OCI-LY1 (cell line): ENCODE results near the gene ZNF839.

Experiments used
- H2AFZ ChIP-seq: fragments of 200-600 bp; sonication (generic), shearing (Covaris generic); 2 replicates; pipeline ENCODE4 v1.6.0; 2014; ENCODE audit warnings: antibody characterized with exemption, mild to moderate bottlenecking, low read length
- H3F3A ChIP-seq: fragments of 200-600 bp; sonication (generic), shearing (Covaris generic); 2 replicates; pipeline ENCODE4 v1.6.0; 2014; ENCODE audit warnings: mild to moderate bottlenecking, antibody characterized with exemption, low read length, moderate library complexity; ENCODE audit not compliant: insufficient read depth
- H3K27ac ChIP-seq: fragments of 200-600 bp; sonication (generic); 2 replicates; pipeline ENCODE4 v1.5.1; 2014; ENCODE audit warnings: low read length, mixed run types, mild to moderate bottlenecking, low read depth; ENCODE audit not compliant: poor library complexity, severe bottlenecking
- H3K27me3 ChIP-seq: fragments of 200-600 bp; sonication (generic); 2 replicates; pipeline ENCODE4 v1.6.0; 2014; ENCODE audit warnings: antibody characterized with exemption, mild to moderate bottlenecking, low read length, moderate library complexity; ENCODE audit not compliant: insufficient read depth
- H3K36me3 ChIP-seq: fragments of 200-600 bp; sonication (generic); 2 replicates; pipeline ENCODE4 v1.6.1; 2014; ENCODE audit warnings: mild to moderate bottlenecking, antibody characterized with exemption, low read length, moderate library complexity, mixed read lengths; ENCODE audit not compliant: insufficient read depth
- H3K4me1 ChIP-seq: fragments of 200-600 bp; sonication (generic); 2 replicates; pipeline ENCODE4 v1.5.1; 2014; ENCODE audit warnings: mild to moderate bottlenecking, low read length, moderate library complexity; ENCODE audit not compliant: insufficient read depth, severe bottlenecking
- H3K4me2 ChIP-seq: fragments of 200-600 bp; sonication (generic), shearing (Covaris generic); 2 replicates; pipeline ENCODE4 v1.6.1; 2014; ENCODE audit warnings: low read length
- H3K4me3 ChIP-seq: fragments of 200-600 bp; sonication (generic); 2 replicates; pipeline ENCODE4 v1.5.1; 2014; ENCODE audit warnings: low read length, low read depth, mild to moderate bottlenecking, mixed read lengths; ENCODE audit not compliant: poor library complexity, severe bottlenecking
- H3K79me2 ChIP-seq: fragments of 200-600 bp; shearing (Covaris generic); 2 replicates; pipeline ENCODE4 v1.6.1; 2016; ENCODE audit warnings: mixed run types, low read length, mixed read lengths; ENCODE audit not compliant: insufficient read depth
- H3K9ac ChIP-seq: fragments of 200-600 bp; sonication (generic), shearing (Covaris generic); 2 replicates; pipeline ENCODE4 v1.6.1; 2014; ENCODE audit warnings: mild to moderate bottlenecking, low read length, mixed read lengths
- H3K9me2 ChIP-seq: fragments of 200-600 bp; sonication (generic), shearing (Covaris generic); 2 replicates; pipeline ENCODE4 v1.6.1; 2014; ENCODE audit warnings: low read depth, mild to moderate bottlenecking, low read length, mixed read lengths
- H3K9me3 ChIP-seq: fragments of 200-600 bp; shearing (Covaris generic); 2 replicates; pipeline ENCODE4 v1.6.1; 2014; ENCODE audit warnings: low read length, mixed read lengths
- H4K20me1 ChIP-seq: fragments of 200-600 bp; sonication (generic), shearing (Covaris generic); 2 replicates; pipeline ENCODE4 v1.6.0; 2016; ENCODE audit warnings: mild to moderate bottlenecking, low read length; ENCODE audit not compliant: insufficient read depth
- EZH2 ChIP-seq: fragments of 200-600 bp; sonication (generic), shearing (Covaris generic); IDR thresholded peaks from 2 replicates; pipeline ENCODE4 v1.8.0; 2017; ENCODE audit warnings: borderline replicate concordance, mixed run types, mild to moderate bottlenecking, antibody characterized with exemption, low read length, moderate library complexity, mixed read lengths
- TF ChIP-seq, protein P1 (sequence below): fragments of 200-600 bp; sonication (generic), shearing (Covaris generic); IDR thresholded peaks from 2 replicates; pipeline ENCODE4 v1.5.1; 2017; ENCODE audit warnings: mild to moderate bottlenecking, antibody characterized with exemption, low read length, moderate library complexity, mixed read lengths

The ZNF839 gene

DNA sequence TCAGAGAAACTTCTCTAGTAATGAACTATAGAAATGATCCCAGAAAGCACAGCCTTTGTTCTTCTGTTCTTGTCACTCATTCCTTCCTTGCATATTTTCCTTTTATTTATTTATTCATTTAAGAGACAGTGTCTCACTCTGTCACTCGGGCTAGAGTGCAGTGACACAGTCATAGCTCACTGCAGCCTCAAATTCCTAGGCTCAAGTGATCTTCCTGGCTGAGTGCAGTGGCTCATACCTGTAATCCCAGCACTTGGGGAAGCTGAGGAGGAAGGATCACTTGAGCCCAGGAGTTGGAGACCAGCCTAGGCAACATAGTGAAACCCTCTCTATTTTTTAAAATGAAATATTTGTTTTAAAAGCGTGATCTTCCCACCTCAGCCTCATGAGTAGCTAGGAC, 54.7 kb downstream of the ZNF839 start:
- no peaks in the 10 kb centered on the region for H3K9me3 ChIP-seq
- H3K9me2 ChIP-seq, result no peaks in the 10 kb centered on the region
- no peak for TF ChIP-seq EZH2
- TF ChIP-seq, protein P1, sequence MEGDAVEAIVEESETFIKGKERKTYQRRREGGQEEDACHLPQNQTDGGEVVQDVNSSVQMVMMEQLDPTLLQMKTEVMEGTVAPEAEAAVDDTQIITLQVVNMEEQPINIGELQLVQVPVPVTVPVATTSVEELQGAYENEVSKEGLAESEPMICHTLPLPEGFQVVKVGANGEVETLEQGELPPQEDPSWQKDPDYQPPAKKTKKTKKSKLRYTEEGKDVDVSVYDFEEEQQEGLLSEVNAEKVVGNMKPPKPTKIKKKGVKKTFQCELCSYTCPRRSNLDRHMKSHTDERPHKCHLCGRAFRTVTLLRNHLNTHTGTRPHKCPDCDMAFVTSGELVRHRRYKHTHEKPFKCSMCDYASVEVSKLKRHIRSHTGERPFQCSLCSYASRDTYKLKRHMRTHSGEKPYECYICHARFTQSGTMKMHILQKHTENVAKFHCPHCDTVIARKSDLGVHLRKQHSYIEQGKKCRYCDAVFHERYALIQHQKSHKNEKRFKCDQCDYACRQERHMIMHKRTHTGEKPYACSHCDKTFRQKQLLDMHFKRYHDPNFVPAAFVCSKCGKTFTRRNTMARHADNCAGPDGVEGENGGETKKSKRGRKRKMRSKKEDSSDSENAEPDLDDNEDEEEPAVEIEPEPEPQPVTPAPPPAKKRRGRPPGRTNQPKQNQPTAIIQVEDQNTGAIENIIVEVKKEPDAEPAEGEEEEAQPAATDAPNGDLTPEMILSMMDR, result no peak
- no peaks in the 10 kb centered on the region for H3K27me3 ChIP-seq
- no peak overlapping the region for H3K4me3 ChIP-seq
- H2AFZ ChIP-seq, result no peak overlapping the region
- no peak overlapping the region for H3K27ac ChIP-seq
- H3F3A ChIP-seq, result no peaks in the 10 kb centered on the region
- no peak overlapping the region for H3K4me2 ChIP-seq
- H3K4me1 ChIP-seq, result peaks cover 12% of the 10 kb centered on the region
- H3K79me2 ChIP-seq, result no peaks in the 10 kb centered on the region
- no peak overlapping the region for H3K9ac ChIP-seq
- no peaks in the 10 kb centered on the region for H4K20me1 ChIP-seq
- no peaks in the 10 kb centered on the region for H3K36me3 ChIP-seq

- no peak overlapping the region for H3K4me3 ChIP-seq
- no peak overlapping the region for H3K9ac ChIP-seq
Observed at GRCh38 chr14:102375119-102375518, 55.6 kb downstream of the ZNF839 start.

DNA sequence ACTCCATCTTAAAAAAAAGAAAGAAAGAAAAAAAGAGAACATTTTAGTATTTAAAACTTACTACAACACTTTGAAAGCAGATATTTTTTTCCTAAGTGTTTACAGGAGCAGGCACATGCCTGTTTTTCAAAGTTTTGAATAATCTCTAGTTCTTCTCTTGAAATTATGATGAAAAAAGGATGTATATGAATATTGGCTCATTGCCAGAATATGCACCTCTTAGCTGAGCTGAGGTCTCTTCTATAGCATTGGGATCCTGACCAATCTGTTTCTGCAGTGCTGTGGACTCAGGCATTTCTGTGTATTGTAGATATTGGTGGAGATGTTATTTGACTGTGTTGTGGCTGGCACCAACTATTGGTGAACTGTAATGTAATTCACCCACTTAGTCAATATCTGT, 58.1 kb downstream of the ZNF839 start:
- Histone ChIP-seq H3K27me3 (no peaks in the 10 kb centered on the region), H3K4me2 (no peak overlapping the region), H4K20me1 (no peaks in the 10 kb centered on the region), H3K9me2 (no peaks in the 10 kb centered on the region), H3K36me3 (no peaks in the 10 kb centered on the region), H3K9ac (no peak overlapping the region), H3K9me3 (no peaks in the 10 kb centered on the region), H2AFZ (no peak overlapping the region), H3F3A (no peaks in the 10 kb centered on the region), H3K4me3 (no peak overlapping the region), H3K27ac (no peak overlapping the region), H3K4me1 (no peaks in the 10 kb centered on the region), H3K79me2 (no peaks in the 10 kb centered on the region)
- TF ChIP-seq, protein P1, result no peak
- no peak for TF ChIP-seq EZH2

More at GRCh38 chr14:102375119-102375518, 55.6 kb downstream of the ZNF839 start:
- H3K27ac ChIP-seq, result no peak overlapping the region
- H3K4me2 ChIP-seq, result no peak overlapping the region
- H3F3A ChIP-seq, result no peaks in the 10 kb centered on the region
- TF ChIP-seq EZH2, result no peak
- TF ChIP-seq, protein P1, result no peak
- H3K79me2 ChIP-seq, result no peaks in the 10 kb centered on the region
- H3K9me3 ChIP-seq, result no peaks in the 10 kb centered on the region
- H3K9me2 ChIP-seq, result no peaks in the 10 kb centered on the region
- H3K27me3 ChIP-seq, result no peaks in the 10 kb centered on the region
- no peaks in the 10 kb centered on the region for H4K20me1 ChIP-seq
- no peaks in the 10 kb centered on the region for H3K36me3 ChIP-seq
- H3K4me1 ChIP-seq, result peaks cover 6% of the 10 kb centered on the region
- H2AFZ ChIP-seq, result no peak overlapping the region
